T47D (cell line): Measurements from ENCODE around the gene APOBR.

Source experiments
- DNase-seq, 2 experiments: peaks; one replicate each; pipeline versions ENCODE4 v3.0.0 to v3.0.0-alpha.2; 2011 to 2012; ENCODE audit warnings: low read depth in 1 of 2, low spot score in 1 of 2
- JUND ChIP-seq: IDR thresholded peaks from 2 replicates; pipeline ENCODE4 v1.6.1; 2012; ENCODE audit warnings: low read depth
- in situ Hi-C: cut with HindIII; loops from 2 replicates; pipeline ENCODE4 v1.10.0; 2016; ENCODE audit warnings: low sequenced_read_pairs, low pct_unique_long_range_greater_than_20kb

The APOBR gene

DNA sequence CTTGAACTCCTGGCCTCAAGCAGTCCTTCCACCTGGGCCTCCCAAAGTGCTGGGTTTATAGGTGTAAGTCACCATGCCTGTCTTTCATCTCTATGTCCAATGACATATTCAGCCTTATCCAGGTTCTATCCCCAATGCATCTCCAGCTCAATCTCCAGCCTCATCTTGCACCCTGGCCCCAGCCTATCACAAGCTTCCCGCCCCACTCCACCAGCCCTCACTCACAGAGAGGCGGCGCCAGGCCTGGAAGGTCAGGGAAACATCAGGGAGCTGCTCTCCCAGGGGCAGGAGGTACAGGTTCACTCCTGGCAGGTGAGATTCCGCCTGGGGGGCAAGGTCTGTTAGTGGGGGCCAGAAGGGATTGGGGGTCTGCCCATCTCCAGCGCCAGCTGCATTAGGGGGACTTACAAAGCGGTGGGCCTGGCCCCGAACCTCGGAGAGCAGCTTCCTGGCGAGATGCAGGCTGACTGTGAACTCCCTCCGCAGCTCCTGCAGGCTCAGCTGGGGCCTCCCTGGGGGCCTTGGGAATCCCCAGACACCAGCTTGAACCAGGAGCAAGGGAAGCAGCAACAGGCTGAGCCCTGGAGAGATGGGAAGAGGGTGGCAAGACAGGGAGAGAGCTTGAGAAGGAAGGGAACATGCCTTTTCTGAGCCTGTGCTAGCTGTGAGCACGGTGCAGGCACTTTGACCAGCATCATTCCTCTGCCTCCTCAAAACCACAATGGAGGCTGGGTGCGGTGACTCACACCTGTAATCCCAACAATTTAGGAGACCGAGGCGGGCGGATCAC, 9.2 kb downstream of the APOBR start:
- TF ChIP-seq JUND = no peak
- no peak for DNase-seq

DNA sequence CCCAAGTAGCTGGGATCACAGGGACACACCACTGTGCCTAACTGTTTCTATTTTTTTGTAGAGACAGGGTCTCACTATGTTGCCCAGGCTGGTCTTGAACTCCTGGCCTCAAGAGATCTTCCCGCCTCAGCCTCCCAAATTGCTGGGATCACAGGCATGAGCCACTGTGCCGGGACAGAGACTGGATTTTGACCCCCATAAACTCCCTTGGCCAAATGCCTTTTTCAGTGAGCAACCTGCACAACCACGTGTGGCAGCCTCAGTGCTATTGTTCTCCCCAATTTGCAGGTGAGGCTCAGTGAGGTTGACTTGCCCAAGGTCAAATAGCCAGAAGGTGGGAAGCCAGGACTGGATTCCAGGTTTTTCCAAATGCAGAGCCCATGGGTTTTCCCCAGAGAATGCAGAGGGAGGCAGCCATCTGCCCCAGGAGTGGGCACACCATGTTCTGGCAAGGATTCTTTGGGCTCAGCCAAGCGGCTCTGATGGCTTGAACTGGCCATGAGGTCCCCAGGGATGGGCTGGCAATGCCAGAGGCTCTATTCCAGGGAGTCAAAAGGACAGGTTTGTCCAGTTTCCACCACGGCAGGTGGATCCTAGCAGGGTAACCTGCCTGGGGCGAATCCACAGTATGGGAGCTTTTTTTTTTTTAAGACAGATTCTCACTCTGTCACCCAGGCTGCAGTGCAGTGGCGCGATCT, 10.4 kb downstream of the APOBR start:
- peak; percentile 76 to 93 for DNase-seq
- no peak for TF ChIP-seq JUND
- in situ Hi-C loops = no loop called here

More for the DNA sequence above, 9.2 kb downstream of the APOBR start:
- in situ Hi-C loops = no loop called here

- no peak for TF ChIP-seq JUND
- DNase-seq = no peak
- in situ Hi-C loops = no loop called here
These were observed 11.2 kb downstream of the APOBR start for GRCh38 chr16:28505489-28506137.

GRCh38 chr16:28511031-28511430, 16.6 kb downstream of the APOBR start:
- in situ Hi-C loops = no loop called here
- peak in 1 of 2 experiments; percentile 85 for DNase-seq
- TF ChIP-seq JUND = no peak

DNA sequence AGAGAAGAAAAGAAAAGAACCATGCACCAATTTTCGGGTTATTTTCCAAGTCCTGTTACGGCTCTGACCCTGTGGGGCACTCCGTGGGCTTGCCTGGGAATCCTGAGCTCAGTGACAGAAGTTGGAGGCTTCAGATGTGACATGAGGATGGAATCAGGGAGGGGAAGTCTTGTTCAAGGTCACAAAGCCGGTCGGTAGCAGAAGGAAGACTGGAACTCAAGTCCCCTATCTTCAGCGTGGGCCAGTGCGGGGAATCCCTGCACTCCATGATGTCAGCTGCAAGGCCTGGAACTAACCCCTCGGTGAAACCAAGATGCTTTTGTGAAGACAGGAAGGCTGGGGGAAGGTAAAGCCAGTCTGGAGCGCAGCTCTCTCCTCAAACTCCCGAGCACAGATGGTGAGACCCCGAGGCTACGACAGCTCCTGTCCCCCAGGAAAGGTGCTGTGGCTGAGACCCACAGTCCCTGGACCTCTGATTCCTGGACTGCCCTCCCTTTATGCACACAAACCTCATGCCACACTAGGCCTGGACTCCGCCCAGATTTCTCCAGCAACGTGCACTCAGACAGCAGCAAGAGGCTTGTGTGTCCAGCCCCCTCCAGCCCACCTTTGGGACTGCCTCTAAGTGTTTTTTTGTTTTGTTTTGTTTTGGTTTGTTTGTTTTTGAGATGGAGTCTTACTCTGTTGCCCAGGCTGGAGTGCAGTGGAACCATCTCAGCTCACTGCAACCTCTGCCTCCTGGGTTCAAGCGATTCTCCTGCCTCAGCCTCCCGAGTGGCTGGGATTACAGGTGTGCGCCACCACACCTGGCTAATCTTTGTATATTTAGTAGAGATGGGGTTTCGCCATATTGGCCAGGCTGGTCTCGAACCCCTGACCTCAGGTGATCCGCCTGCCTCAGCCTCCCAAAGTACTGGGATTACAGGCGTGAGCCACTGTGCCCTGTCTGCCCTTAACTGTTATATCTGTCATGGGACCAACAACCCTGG, 17.7 kb downstream of the APOBR start:
- DNase-seq = no peak
- in situ Hi-C loops = no loop called here
- TF ChIP-seq JUND = no peak

GRCh38 chr16:28513484-28514181, 19.2 kb downstream of the APOBR start:
- in situ Hi-C loops = no loop called here

DNA sequence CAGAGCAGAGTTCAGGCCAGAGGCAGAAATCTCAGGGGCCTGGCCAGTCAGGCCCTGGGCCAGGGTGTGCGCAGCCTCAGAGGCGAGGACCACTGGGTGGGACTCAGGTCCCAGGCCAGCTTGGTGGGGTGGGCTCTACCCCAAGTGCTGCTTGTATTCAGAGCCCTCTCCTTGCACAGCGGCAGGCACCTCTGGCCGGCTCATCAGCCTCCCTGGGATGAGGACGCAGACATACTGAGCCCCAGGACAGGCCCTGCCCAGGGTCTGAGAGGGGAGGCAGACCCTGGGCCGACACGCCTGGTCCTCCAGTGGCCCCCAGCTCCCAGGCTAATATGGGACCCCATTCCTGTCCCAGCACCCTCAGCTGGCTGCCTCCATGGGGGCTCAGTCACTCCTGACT, 19.8 kb downstream of the APOBR start:
- TF ChIP-seq JUND = no peak
- in situ Hi-C loops = no loop called here
- peak in 1 of 2 experiments; percentile 0 for DNase-seq

More at GRCh38 chr16:28513484-28514181, 19.2 kb downstream of the APOBR start:
- TF ChIP-seq JUND = no peak
- peak in 1 of 2 experiments; percentile 0 for DNase-seq

DNA sequence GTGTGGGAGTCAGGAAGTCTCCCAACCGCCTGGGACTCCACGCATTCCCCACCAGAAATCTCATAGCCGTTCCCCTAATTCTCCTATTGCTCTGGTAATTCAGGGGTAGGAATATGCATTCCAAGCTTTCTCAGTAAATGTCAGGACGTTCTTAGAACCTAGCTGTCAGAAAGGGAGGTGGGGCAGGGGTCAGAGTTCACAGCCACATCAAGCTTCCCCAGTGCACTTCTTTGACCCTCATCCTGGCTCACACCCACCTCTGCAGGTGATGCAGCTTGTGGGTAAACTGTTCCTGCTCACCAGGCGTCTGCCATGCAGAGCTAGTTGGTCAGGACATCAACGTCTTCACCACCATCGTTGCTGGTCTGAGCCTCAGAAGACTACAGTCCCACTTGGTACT, 26.2 kb downstream of the APOBR start:
- in situ Hi-C loops = no loop called here
- no peak for TF ChIP-seq JUND
- no peak for DNase-seq

DNA sequence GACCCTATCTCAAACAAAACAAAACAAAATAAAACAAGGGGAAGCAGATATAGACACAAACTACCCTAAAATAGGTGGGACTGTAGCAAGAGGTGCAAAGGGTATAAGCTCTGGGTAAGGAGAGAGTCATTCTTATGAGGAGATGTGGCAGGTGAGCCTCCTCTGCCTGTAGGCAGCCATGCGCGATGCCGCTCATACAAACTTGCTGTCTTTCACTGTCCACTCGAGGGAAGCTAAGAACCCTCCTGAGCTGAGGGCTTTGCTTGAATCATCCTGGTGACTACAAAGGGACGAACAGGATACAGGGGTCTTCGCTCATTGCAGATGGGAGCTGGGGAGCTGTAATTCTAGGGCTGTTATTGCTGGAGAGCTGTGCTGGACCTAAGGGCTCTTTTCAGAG, 27.0 kb downstream of the APOBR start:
- no peak for TF ChIP-seq JUND
- in situ Hi-C loops = no loop called here
- no peak for DNase-seq

DNA sequence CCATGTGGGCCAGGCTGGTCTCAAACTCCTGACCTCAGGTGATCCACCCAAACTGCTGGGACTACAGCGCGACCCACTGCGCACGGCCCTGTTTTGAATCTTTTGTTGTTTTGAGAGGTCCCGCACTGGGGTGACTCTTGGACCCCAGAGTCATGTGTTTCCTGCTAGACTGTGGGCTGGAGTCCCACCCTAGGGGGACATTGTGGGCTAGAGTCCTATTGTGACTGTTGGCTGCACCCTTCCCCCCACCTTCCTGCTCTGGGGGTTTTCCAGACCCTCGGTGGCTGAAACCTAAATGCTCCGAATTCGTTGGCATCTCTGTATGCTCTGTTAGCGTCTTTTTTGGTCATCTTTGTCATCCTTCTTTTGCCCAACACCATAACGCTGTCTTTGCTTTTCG, 28.3 kb downstream of the APOBR start:
- TF ChIP-seq JUND = no peak
- no peak for DNase-seq
- in situ Hi-C loops = no loop called here

DNA sequence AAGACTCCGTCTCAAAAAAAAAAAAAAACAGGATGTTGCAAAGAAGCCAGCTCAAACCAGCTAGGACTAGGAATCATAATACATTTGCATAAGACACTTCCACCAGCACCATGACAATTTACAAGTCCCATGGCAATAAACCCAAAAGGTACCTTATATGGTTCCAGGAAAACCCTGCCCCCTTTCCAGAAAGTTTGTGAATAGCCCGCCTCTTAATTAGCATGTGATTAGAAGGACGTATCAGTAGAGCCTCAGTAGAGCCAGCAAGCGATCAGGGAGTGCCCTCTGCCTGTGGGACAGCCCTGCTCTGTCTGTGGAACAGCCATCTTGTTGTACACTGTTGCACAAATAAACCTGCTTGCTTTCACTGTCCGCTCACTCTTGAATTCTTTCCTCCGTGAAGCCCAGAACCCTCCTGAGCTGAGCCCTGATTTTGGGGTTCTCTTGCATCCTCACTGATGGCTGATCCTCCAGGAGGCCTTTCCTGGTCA, 30.3 kb downstream of the APOBR start:
- in situ Hi-C loops = no loop called here
- TF ChIP-seq JUND = no peak
- peak in 1 of 2 experiments; percentile 89 for DNase-seq
